Liver (tissue), 9 donors: ENCODE data around the gene MADCAM1. TPM values are rescaled to one million over a fixed set of nuclear protein-coding genes. Genes with fewer than 3 reads are reported as not detected.

Experiments used
- DNase-seq: peaks from one replicate; pipeline ENCODE4 v3.0.0-alpha.2; 2017; ENCODE audit warnings: low spot score
- H3K27ac ChIP-seq, 2 donors: one replicate each; pipeline ENCODE4 v1.7.0; 2013; ENCODE audit warnings: inconsistent platforms in 2 of 2, low read length in 2 of 2, control low read depth in 1 of 2, low read depth in 1 of 2, mild to moderate bottlenecking in 1 of 2
- H3K27me3 ChIP-seq, 4 donors: one replicate each; pipeline versions ENCODE4 v1.6.1 to v1.7.0; 2013; ENCODE audit warnings: low read length in 3 of 4, inconsistent platforms in 1 of 4, mild to moderate bottlenecking in 1 of 4, moderate library complexity in 1 of 4; ENCODE audit not compliant: control insufficient read depth in 4 of 4, insufficient read depth in 4 of 4
- H3K36me3 ChIP-seq, 4 donors: one replicate each; pipeline versions ENCODE4 v1.6.1 to v1.7.0; 2013; ENCODE audit warnings: low read length in 3 of 4, mild to moderate bottlenecking in 3 of 4, low read depth in 1 of 4, moderate library complexity in 1 of 4; ENCODE audit not compliant: control insufficient read depth in 4 of 4, insufficient read depth in 3 of 4
- H3K4me1 ChIP-seq, 4 donors: one replicate each; pipeline versions ENCODE4 v1.6.1 to v1.7.0; 2013; ENCODE audit warnings: low read length in 3 of 4, mild to moderate bottlenecking in 3 of 4, moderate library complexity in 1 of 4; ENCODE audit not compliant: control insufficient read depth in 4 of 4, insufficient read depth in 4 of 4
- H3K4me3 ChIP-seq, 3 donors: one replicate each; pipeline versions ENCODE4 v1.6.1 to v1.7.0; 2013; ENCODE audit warnings: low read length in 3 of 3, control low read depth in 1 of 3, low read depth in 1 of 3, mild to moderate bottlenecking in 1 of 3
- H3K9ac ChIP-seq, 2 donors: one replicate each; pipeline ENCODE4 v1.7.0; 2013; ENCODE audit warnings: low read length in 2 of 2, mild to moderate bottlenecking in 2 of 2, moderate library complexity in 2 of 2, control low read depth in 1 of 2, low read depth in 1 of 2
- H3K9me3 ChIP-seq, 4 donors: one replicate each; pipeline versions ENCODE4 v1.6.1 to v1.7.0; 2013; ENCODE audit warnings: low read length in 3 of 4; ENCODE audit not compliant: control insufficient read depth in 4 of 4
- ATF3 ChIP-seq: IDR thresholded peaks from 2 replicates; pipeline ENCODE4 v1.6.1; 2016; ENCODE audit warnings: antibody characterized with exemption
- CTCF ChIP-seq: fragments of 150-350 bp; IDR thresholded peaks from 2 replicates; pipeline ENCODE4 v1.5.1; 2017; ENCODE audit warnings: improper control_type of control experiment, low read depth, low read length; ENCODE audit not compliant: missing input control
- EGR1 ChIP-seq, 2 donors: IDR thresholded peaks; 2 replicates each; pipeline ENCODE4 v1.6.1; 2016 to 2018; ENCODE audit warnings: antibody characterized with exemption in 2 of 2, low read depth in 2 of 2
- FOXA1 ChIP-seq: IDR thresholded peaks from 2 replicates; pipeline ENCODE4 v1.6.1; 2016; ENCODE audit warnings: antibody characterized with exemption
- FOXA2 ChIP-seq: IDR thresholded peaks from 2 replicates; pipeline ENCODE4 v1.6.1; 2016; ENCODE audit warnings: antibody characterized with exemption
- GABPA ChIP-seq, 2 donors: IDR thresholded peaks in 1 of 2; conservative IDR thresholded peaks in 1 of 2; 2 replicates each; pipeline ENCODE4 v1.6.1; 2016; ENCODE audit warnings: antibody characterized with exemption in 2 of 2, mild to moderate bottlenecking in 1 of 2, moderate library complexity in 1 of 2
- HNF4A ChIP-seq, 2 donors: conservative IDR thresholded peaks; 2 replicates each; pipeline ENCODE4 v1.6.1; 2016; ENCODE audit warnings: antibody characterized with exemption in 2 of 2, mild to moderate bottlenecking in 2 of 2
- HNF4G ChIP-seq: IDR thresholded peaks from 2 replicates; pipeline ENCODE4 v1.6.1; 2016; ENCODE audit warnings: antibody characterized with exemption
- JUND ChIP-seq, 2 donors: IDR thresholded peaks; 2 replicates each; pipeline ENCODE4 v1.6.1; 2016; ENCODE audit warnings: antibody characterized with exemption in 2 of 2
- MAX ChIP-seq: IDR thresholded peaks from 2 replicates; pipeline ENCODE4 v1.6.1; 2016; ENCODE audit warnings: antibody characterized with exemption
- NR2F2 ChIP-seq: IDR thresholded peaks from 2 replicates; pipeline ENCODE4 v1.6.1; 2016; ENCODE audit warnings: antibody characterized with exemption
- RXRA ChIP-seq, 2 donors: IDR thresholded peaks; 2 replicates each; pipeline ENCODE4 v1.6.1; 2017 to 2018; ENCODE audit warnings: antibody characterized with exemption in 2 of 2, mild to moderate bottlenecking in 1 of 2
- TAF1 ChIP-seq: conservative IDR thresholded peaks from 2 replicates; pipeline ENCODE4 v1.6.1; 2016; ENCODE audit warnings: antibody characterized with exemption, mild to moderate bottlenecking
- YY1 ChIP-seq: IDR thresholded peaks from 2 replicates; pipeline ENCODE4 v1.6.1; 2016; ENCODE audit warnings: antibody characterized with exemption, mild to moderate bottlenecking
- ZBTB33 ChIP-seq: IDR thresholded peaks from 2 replicates; pipeline ENCODE4 v1.6.1; 2016; ENCODE audit warnings: antibody characterized with exemption
- WGBS: extraction: QIAGEN DNeasy Blood & Tissue Kit; methylation state at CpG from one replicate; pipeline ENCODE4 v1.1.7; 2013; 5-methylcytosine and 5-hydroxymethylcytosine counted together
- polyA plus RNA-seq, 2 donors: library from polyadenylated mRNA; stranded (reverse) in 1 of 2; unstranded in 1 of 2; fragments of 200-250 nt in 1 of 2; fragments of >200 nt in 1 of 2; fragmentation: Nextera tagmentation in 1 of 2; extraction: Ambion mirVana in 1 of 2; gene quantifications; one replicate each; pipeline versions ENCODE4 v1.2.1 to v1.2.3, GENCODE V29; 2013 to 2015
- total RNA-seq, 2 donors: library from RNA; depleted of rRNA; stranded (reverse); fragments of >200 nt; gene quantifications; one replicate each; pipeline ENCODE4 v1.2.3, GENCODE V29; 2014
- donor health status: healthy.
- donor health status: healthy.
- donor health status: healthy.
- donor health status: healthy.
- donor health status: healthy.

MADCAM1 gene
- total and polyA plus RNA-seq, 4 donors, result 0.17 to 0.32 (median 0.24) TPM

GRCh38 chr19:493391-494170 is 2.7 kb upstream of the MADCAM1 start:
- no peak overlapping the region for H3K9ac ChIP-seq
- H3K4me1 ChIP-seq, result peaks cover 0 to 15% (median 6%) of the 10 kb centered on the region in 4 donors
- H3K4me3 ChIP-seq, result no peak overlapping the region
- no peak for DNase-seq
- H3K36me3 ChIP-seq, result no peaks in the 10 kb centered on the region
- H3K27ac ChIP-seq, result no peak overlapping the region
- peaks cover 0 to 4% (median 0%) of the 10 kb centered on the region in 4 donors for H3K27me3 ChIP-seq
- TF ChIP-seq JUND (IDR thresholded peaks at IDR 0.05) (no peak), HNF4A (conservative IDR thresholded peaks at IDR 0.05) (no peak), EGR1 (IDR thresholded peaks at IDR 0.05; ENCODE audit: low read depth in 2 of 2) (no peak), GABPA (IDR thresholded peaks at IDR 0.05 in 1 of 2, conservative IDR thresholded peaks at IDR 0.05 in 1 of 2) (no peak), YY1 (no peak), ZBTB33 (no peak), MAX (no peak), HNF4G (no peak), ATF3 (no peak), FOXA2 (no peak), CTCF (no peak), FOXA1 (no peak), TAF1 (no peak), RXRA (IDR thresholded peaks at IDR 0.05) (no peak)
- 69% methylated on average over 23 of the region's 23 CpGs for WGBS
- H3K9me3 ChIP-seq, result no peaks in the 10 kb centered on the region

GRCh38 chr19:494171-495080 is 1.9 kb upstream of the MADCAM1 start:
- WGBS, result 50% methylated on average over 22 of the region's 22 CpGs
- Histone ChIP-seq H3K27ac (no peak overlapping the region), H3K27me3 (peaks cover 0 to 5% (median 0%) of the 10 kb centered on the region in 4 donors)

More at GRCh38 chr19:494171-495080, 1.9 kb upstream of the MADCAM1 start:
- Histone ChIP-seq H3K9me3 (no peaks in the 10 kb centered on the region), H3K36me3 (no peaks in the 10 kb centered on the region), H3K9ac (no peak overlapping the region), H3K4me1 (peaks cover 0 to 13% (median 5%) of the 10 kb centered on the region in 4 donors), H3K4me3 (no peak overlapping the region)
- TF ChIP-seq NR2F2 (peak; percentile 28), RXRA (IDR thresholded peaks at IDR 0.05) (no peak), YY1 (no peak)
- DNase-seq, result no peak
